Stimulated activated CD4-positive, alpha-beta T cell treated with anti-CD3 and anti-CD28 coated beads, Interleukin-4, amount 100 ng/mL, for 4 hours (primary cell): ENCODE measurements around the gene MBD4.
"Not testable (repeated sequence)": the region's sequence is repeated elsewhere in the genome, so short reads cannot be mapped to it uniquely, and the experiment has no call there.

Experiments
- DNase-seq, 2 experiments: peaks; one replicate each; pipeline ENCODE4 v3.0.0-alpha.2; 2020

Gene MBD4

DNA sequence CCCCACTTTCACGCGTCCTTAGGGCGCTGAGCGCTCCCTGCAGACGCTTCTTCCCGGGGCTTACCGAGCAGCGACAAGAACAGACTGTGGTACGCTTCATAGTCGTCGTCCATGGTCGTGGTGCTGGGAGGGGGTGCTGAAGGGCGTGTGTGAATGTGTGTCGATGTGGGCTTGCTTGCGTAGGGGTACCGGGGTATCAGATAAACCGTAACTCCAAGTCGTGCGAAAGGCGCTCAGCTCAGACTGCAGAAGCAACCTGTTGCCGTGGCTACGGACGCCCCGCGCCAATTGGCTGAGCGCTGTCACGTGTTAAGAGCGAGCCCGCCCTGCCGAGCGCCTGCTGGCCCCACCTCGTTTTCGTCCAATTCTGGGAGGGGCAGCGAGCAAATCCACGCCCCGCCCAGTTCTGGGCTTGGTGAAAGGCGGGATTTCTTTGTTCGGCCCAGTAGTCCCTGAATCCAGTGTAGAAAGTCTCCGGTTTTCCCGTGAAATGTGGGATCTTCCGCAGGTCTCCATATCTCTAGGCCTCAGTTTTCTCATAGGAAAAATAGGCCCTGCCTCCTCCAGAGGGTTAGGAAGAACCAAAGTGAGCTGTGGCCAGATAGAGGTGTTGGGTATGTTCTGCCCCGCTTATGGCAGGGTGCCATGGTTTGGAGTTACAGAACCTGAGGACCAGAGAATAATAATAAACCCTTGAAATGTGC is 11.2 kb downstream of the MBD4 start, which contains the start of gene EFCAB12:
TSS of gene EFCAB12 (minus strand) at position 261 of the 704 bp plus-strand sequence. CDS start at position 113, 148 bp downstream.
- DNase-seq: peak; percentile 85 to 87

DNA sequence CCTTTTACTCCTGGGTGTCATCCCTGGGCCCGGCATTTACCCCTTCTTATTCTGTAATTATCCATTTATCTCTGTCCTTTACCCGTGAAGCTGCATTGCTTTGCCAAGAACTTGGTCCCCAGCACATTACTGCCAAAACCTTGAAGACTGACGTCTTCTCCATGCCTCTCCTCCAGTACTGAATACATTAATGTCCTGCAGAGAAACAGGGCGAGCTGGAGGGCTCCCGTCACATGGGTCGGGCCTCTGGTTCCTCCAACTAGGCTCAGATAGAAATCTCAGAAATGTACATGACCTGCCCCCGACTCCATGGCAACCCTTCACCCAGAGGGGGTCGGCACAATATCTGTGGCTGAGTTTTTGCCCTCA is 11.8 kb downstream of the MBD4 start:
- DNase-seq: no peak

DNA sequence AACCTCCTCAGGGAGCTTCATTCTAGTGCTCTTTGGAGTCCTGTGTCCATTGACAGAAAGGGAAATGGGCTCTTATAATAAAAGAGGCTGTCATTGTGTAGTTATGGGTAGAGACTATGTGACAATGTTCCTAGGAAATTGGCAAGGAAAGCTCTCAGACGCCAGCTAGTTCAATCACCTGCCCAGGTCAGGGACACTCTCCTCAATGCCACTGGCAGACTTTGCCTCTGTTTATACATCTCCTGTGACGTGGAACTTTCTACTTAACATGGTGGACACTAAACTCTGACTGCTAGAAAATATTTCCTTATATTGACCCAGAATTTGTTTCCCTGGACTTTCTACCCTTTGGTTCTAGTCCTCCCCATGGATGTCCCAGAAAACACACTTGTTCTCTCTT is 14.1 kb downstream of the MBD4 start:
- DNase-seq: no peak

DNA sequence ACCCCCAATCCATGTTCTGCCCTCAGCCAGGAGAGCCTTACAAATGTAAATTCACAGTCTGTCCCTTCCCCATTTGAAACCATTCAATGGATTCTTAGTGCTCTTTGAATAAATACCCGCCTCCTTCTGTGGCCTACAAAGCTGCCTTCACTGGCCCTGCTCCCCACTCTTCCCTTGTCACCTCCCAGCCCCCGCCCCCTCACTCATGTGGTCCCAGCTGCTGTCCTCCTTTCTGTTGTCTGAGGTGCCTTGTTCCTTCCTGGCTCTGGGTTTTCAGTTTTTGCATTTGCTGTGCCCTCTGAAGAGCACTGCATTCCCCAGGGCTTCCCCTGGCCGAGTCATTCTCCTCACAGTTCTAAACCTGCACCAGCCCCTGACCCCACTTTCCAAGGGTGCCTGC is 14.5 kb downstream of the MBD4 start:
- no peak for DNase-seq

DNA sequence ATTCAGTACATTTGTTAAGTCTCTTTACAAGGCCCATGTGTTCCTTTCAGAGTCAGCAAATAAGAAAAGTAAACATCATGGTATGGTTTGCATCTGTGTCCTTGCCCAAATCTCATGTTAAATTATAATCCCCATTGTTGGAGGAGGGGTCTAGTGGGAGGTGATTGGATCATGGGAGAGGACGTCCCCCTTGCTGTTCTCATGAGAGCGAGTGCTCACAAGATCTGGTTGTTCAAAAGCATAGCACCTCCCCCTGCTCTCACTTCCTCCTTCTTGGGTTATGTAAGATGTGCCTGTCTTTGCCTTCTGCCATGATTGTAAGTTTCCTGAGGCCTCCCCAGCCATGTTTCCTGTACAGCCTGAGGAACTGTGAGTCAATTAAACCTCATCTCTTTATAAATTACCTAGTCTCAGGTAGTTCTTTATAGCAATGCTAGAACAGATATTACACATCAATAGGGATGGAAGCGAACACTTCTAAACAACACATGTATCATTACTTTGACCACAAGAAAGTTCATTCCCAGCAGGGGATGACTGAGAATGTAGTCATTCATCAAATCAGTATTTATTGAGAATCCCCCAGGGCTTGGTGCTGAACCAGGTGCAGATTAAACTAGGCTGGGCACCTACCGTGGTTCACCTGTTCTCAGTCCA is 15.4 kb downstream of the MBD4 start:
- DNase-seq: no peak

DNA sequence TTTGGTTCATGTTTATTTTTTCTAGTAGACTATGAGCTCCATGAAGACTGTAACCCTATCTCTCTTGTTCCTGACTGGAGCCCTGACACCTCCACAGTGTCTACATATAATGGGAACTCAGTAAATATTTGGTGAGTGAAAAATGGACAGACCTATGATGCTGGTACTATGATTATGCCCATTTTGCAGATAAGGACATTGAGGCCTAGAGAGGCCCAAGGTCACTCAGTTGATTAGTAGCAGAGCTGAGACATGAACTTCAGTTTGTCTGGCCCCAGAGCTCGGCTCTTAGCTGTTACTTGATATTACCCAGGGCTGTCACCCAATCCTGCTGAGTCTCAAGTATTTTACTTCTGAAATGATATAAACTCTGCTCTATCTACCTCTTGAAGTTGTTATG is 16.9 kb downstream of the MBD4 start:
- DNase-seq: no peak

DNA sequence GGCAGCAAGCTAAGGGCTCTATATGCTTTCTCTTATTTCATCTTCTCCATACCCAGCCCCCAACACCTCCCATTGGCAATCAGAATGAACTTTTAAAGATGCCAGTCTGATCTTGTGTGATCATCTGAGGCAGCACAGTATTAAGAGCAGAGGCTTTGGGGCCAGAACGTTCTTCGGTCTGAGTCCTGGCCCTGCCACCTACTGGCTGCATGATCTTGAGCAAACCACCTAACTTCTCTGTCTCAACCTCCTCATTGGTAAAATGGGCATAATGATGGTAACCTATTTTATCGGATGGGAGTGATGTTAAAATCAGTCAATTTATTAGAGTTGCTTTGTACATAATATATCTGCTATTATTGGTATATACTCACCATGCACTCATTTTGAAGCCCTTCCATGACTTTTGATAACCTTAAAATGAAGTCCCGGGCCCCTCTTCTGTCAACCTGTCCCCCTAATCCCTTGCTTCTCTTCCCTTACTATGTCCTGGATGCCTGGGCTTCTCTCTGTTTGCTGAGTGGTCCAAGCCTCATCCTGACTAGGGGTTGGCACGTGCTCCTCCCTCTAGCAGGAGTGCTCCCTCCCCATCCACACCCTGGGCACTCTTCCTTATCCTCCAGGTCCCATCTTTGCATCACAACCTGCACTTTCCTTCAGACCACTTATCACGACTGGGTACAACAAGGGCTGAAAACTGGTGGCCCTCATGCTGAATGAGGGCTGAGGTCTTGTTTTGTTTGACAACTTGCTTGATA is 17.6 kb downstream of the MBD4 start:
- DNase-seq: no peak

DNA sequence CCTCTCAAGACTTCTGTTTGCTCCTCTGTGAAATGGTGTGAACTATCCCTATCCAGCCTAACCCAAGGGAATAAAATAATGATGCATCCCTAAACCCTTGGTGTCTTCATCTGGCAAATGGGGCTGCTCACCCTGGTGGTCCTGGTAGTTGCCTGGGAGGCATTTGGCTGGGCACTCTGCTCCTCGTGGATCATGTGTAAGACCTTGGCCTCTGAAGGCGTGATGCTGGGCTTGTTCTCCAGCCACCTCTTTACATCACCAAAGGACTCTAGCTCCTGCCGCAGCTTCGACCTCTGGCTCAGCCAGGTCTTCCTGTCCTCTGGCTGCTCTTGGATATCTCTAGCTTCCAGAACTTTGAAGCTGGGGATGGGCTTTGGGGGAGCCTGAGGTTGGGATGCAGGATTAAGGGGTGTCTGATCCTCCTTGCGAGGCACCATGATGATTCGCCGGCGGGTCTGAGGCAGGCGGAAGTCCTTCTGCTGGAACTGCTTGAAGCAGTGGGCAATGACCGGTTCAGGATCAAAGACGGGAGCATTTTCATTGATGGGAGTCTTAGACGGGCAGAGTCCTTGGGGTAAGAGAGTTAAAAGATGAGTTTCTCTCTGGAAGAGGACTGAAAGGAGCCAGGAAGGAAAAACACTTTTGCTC is 18.4 kb downstream of the MBD4 start:
- no peak for DNase-seq

DNA sequence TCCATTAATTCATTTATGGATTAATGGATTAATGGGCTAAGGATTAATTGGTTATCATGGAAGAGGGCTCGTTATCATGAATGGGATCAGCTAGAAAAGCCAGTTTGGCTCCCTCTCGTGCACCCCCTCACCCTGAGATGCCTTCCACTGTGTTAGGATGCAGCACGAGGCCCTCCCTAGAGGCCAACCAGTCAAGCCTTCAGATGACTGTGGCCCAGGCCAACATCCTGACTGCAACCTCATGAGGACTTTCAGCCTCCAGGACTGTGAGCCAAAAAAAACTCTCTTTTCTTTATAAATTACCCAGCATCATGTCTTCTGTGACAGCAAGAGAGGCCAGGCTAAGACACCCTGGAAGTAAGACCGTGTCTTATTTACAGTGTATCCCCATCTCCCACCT is 20.3 kb downstream of the MBD4 start:
- DNase-seq: no peak

DNA sequence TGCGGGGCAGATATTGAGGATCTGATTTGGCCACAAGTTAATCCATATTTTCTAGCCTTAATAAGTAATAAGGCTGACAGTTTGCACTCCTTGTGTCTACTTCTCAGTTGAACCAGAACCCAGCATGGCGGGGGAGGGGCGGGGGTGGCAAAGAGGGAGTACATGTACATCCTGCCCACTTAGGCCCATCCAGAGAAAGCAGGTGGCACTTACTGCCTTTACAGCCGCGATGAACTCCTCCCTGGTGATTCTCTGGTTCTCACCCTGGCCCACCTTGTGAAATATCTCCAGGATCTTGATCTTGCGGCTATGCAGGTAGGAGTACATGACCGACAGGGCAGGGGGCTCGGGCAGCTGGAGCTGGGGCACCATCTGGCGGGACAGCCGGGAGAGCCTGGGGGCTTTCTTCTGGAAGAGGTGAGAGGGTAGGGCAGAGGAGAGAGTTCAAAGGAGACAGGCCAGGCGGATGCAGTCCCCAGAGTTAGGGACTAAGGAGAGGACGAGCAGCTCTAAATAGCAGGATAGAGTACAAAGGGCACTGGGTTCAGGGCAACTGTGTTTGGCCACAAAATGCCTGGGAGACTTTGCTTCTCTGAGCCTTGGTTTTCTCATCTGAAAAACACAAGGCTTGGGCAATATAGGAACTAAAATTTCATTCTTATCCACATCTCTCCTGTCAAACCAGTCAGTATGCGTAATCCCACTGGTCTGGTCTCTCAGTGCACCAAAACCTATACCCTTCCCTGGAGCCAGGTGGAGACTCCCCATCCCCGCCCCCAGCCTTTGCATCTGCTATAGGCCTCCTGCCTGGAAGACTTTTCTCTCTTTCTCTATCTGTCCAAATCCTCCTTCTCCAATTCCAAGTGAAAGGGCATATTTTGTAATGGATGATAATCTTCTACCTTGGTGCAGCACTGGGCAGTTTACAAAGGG is 21.4 kb downstream of the MBD4 start:
- no peak for DNase-seq

DNA sequence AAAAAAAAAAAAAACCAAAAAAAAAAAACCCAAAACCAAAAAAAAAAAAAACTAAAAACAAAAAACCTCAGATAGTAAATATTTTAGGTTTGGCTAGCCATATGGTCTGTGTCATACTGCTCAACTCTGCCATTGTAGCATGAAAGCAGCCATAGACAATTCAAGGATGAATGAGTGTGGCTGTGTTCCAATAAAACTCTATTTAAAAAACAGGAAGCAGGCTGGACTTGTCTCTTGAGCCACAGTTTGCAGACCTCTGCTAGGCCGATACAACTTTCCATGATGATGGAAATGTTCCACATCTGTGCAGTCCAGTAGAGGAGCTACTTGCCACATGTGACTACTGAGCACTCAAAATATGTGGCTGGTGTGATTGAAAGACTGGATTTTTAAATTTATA is 22.4 kb downstream of the MBD4 start:
- no peak for DNase-seq

DNA sequence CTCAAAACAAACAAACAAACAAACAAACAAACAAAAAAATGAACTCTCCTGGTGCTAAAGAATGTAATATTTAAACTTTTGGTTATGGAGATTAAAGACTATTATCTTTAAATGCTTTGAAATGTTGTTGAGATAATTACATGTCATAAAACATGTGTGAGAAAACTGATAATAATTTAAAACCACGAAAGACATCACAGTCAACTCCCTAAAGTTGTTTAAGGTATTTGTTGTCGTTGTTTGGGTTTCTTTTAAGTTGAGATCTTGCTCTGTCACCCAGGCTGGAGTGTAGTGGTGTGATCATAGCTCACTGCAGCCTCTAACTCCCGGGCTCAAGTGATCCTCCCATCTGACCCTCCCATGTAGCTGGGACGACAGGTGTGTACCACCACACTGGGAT is 23.3 kb downstream of the MBD4 start:
- DNase-seq: no peak

DNA sequence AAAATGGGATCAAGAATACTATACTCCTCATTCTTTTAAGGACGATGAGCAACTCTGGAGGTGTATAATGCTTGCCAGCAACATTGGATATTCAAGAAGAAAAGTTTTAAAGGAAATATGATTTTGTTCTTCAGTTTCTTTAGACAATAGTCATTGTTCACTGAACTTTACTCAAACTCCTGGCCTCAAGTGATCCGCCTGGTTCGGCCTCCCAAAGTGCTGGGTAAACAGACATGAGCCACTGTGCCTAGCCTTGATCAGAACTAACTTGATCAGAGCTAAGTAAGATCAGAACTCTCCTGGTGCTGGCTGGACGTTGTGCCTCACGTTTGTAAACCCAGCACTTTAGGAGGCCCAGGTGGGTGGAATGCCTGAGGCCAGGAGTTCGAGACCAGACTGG is 23.9 kb downstream of the MBD4 start:
- DNase-seq: no peak

DNA sequence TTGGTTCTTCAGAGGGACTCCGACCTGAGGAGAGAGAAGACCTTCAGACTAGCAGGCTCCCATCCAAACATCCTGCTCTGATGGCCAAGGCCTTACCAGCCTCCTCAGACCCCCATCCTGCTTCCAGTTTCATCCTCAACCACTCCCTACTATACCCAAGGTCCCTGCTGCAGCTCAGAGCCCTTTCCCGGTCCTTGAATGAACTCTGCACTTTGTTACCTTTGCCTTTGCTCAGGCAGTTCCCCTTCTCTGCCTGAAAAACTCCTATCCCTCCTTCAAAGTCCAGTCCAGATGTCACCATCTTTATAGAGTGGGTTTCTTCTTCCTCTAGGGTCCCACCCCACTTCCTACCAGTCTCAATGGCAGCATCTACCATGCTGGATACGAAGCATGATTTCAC is 24.4 kb downstream of the MBD4 start:
- DNase-seq: no peak

DNA sequence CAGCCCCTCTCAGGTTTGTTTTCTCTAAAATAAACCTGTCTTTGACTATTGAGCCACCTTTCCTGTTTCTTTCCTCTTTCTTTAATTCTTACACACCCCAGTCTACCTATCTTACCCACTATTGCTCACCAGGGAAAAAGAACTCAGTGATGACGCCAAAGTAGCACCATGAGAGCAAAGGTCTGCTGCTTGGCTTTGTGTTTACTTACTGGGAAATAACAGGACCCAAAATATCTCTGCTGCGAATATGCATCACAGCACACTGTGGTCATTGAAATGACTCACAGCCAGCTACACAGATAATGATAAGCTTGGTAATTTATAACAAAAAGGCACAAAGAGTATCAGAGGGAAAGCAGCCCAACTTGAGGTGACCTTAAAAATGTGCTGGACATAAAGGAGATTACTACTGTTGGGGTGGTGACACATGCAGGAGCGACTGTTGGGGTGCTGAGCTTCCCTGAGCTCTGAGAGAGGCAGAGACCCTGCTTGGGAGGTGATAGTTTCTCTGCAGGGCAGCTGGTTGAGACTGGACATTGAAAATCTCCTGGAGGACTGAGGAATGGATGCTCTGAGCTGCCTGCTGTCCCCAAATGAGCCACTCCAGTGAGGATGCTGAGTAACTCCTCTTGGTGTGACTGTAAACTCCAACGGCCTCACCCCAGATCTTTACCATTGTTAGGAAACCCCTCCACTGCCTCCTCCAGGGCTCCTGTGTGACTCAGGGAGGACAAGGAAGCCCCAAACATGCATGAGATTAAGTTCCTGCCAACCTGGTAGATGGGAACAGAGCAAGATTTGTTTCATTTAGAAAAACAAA is 25.9 kb downstream of the MBD4 start:
- DNase-seq: no peak

DNA sequence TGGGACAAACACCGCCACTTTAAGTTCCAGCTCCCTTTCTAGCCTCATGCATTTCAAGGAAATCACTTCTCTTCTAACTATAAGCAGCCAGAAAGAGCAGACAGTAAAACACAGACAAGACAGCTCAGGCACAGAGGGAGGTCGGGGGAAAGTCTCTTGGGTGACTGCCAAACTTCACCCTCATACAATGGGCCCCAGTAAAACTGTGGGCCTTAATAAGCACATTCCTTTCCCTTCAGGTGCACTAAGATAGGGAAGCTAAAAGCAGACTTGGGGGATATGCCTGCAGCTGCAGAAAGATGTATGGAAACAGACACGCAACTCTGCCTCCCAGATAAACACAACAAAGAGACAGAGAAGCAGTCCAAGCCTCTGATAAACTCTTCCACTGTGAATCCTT is 26.5 kb downstream of the MBD4 start:
- DNase-seq: not testable (repeated sequence)

DNA sequence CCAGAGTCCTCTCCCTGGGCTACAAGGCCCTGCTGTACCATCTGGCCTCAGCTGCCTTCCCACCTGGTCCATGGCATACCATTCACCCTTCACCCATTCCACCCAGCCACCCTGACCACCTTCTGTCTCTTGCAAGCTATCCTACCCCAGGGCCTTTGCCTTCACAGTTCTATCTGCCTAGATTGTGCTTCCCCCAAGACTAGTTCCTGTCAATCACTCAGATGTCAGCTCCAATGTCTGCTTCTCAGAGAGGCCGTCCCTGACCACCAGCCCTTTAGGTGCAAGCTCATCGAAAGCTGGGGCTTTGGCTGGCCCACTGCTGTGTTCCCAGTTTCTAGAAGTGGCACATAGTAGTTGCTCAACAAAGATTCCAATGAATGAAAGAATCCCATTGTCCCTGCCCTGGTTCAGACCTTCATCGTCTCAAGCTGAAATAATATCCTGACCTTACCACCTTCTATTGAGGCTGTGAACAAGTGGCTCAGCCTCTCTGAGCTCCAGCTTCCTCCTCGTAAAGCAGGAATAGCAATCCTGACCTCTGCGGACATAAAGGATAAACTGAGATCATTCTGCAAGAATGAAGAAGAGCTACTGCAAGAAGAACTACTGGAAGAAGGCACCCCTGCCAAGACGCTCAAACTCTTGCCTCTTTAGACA is 27.1 kb downstream of the MBD4 start:
- no peak for DNase-seq

DNA sequence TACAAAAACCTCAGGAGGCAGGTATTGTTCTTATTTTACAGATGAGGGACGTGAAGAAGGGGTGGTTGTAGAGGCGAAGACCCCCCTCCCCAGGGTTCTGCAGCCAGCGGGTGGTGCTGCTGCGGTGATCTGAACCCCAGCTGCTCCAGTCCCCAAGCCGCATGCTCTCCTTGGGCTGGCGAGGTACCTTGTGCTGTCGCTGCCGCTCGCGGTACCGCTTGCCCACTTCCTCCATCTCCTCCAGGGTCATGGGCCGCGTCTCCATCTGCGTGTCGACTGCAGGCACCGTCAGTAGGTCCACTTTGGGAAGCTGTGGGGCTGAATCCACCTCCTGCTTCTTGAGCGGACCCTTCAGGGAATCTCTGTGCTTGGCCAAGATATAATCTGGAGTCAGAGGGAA is 28.8 kb downstream of the MBD4 start:
- no peak for DNase-seq

DNA sequence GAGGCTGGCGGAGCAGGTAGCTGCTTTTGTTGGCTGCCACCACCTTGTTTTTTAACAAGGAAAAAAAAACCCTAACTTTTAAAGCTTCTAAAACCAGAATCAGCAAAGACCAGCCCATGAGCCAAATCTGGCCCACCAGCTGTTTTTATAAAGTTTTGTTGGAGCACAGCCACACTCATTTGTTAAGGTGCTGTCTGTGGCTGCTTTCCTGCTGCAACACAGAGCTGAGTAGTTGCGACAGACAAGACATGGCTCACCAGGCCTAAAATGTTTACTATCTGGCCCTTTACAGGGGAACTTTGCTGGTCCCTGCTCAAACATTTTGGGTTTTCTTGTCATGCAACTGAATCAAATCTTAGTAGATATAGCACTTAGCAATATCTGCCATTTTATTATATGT is 30.2 kb downstream of the MBD4 start:
- DNase-seq: no peak

DNA sequence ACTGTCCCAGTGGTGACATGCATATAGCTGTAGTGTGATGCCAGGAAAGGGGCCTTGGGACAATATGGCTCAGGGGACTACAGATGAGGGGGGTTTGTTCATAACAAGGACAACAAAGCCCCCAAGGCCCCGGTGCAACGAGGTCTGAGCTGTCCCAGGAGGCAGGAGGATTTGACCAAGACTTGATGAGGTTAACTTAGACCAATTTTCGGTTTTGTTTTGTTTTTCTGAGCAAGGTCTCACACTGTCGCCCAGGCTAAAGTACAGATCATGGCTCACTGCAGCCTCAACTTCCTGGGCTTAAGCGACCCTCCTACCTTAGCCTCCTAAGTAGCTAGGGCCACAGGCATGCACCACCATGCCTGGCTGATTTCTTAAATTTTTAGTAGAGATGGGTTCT is 35.1 kb downstream of the MBD4 start:
- no peak for DNase-seq

DNA sequence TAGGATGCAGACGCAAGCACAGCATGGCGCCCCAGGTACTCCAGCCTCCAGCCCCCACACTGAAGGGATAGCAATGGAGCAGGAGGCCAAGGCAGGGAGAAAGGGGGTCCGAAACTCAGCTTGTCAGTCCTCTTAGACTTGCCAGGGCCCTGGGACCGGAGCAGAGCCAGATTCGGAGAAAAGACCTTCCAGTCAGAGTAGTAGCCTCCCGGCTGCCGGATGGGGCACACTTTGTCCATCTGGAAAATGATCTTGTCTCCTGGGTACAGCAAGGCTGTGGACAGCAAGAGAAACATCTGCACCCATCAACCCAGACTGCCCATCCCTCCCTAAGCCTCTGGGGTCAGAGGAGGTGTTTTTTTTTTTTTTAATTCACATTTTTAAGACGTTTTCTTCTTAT is 35.6 kb downstream of the MBD4 start:
- no peak for DNase-seq
